Gastrocnemius medialis (tissue), 4 donors: ENCODE results near the gene CLN6. TPM values are rescaled to one million over a fixed set of nuclear protein-coding genes. Genes with fewer than 3 reads are reported as not detected.
A peak's percentile ranks its signal among the peaks of the same experiment; 100 is the strongest.

Experiments used
- ATAC-seq, 2 donors: fragments of 150-250 bp; one replicate each; pipeline ENCODE4 v1.9.1; 2016
- DNase-seq, 2 donors: peaks; one replicate each; pipeline ENCODE4 v3.0.0-alpha.2; 2019
- H3K27ac ChIP-seq, 4 donors: fragments of 200-600 bp; sonication (generic); 1 replicate in 1 of 4; 2 replicates in 3 of 4; pipeline ENCODE4 v1.5.1; 2016 to 2018; ENCODE audit warnings: mild to moderate bottlenecking in 2 of 4, moderate library complexity in 1 of 4
- H3K27me3 ChIP-seq, 3 donors: fragments of 200-600 bp; sonication (generic) in 2 of 3; 1 replicate in 1 of 3; 2 replicates in 2 of 3; pipeline versions ENCODE4 v1.5.1 to v1.6.0; 2016 to 2019; ENCODE audit warnings: mild to moderate bottlenecking in 1 of 3, moderate library complexity in 1 of 3
- H3K36me3 ChIP-seq, 2 donors: fragments of 200-600 bp; sonication (generic) in 1 of 2; one replicate each; pipeline ENCODE4 v1.5.1; 2017 to 2018
- H3K4me1 ChIP-seq, 2 donors: fragments of 200-600 bp; sonication (generic) in 1 of 2; one replicate each; pipeline ENCODE4 v1.5.1; 2016 to 2017; ENCODE audit warnings: mild to moderate bottlenecking in 2 of 2
- H3K4me3 ChIP-seq, 4 donors: fragments of 200-600 bp; sonication (generic) in 3 of 4; 1 replicate in 1 of 4; 2 replicates in 3 of 4; pipeline ENCODE4 v1.5.1; 2016 to 2019; ENCODE audit warnings: mild to moderate bottlenecking in 2 of 4
- H3K9me3 ChIP-seq, 3 donors: fragments of 200-600 bp; sonication (generic) in 2 of 3; 1 replicate in 1 of 3; 2 replicates in 2 of 3; pipeline ENCODE4 v1.5.1; 2016 to 2019
- POLR2A ChIP-seq, 2 donors: fragments of 450-650 bp; IDR thresholded peaks; one replicate each; pipeline ENCODE4 v1.6.1; 2017; ENCODE audit warnings: antibody characterized with exemption in 2 of 2, mild to moderate bottlenecking in 2 of 2, moderate library complexity in 2 of 2
- in situ Hi-C, 4 donors: fragments of 200-750 bp; cut with MboI; loops; one replicate each; pipeline versions ENCODE4 v1.15.0 to v1.8.0; 2017; ENCODE audit warnings: low sequenced_read_pairs in 4 of 4
- intact Hi-C: fragments of 100-400 bp; cut with DNase I; formaldehyde crosslinking; loops from one replicate; pipeline ENCODE4 v1.15.1; 2023; ENCODE audit warnings: low total_unique reads
- total RNA-seq, 4 donors: library from RNA; depleted of rRNA; stranded (reverse); fragments of >200 nt; gene quantifications; one replicate each; pipeline versions ENCODE4 v1.1.0 to v1.2.3, GENCODE V29; 2016
- TF ChIP-seq, protein P1 (sequence below), 5 experiments: fragments of 450-650 bp in 3 of 5; fragments of 200-600 bp in 2 of 5; sonication (generic) in 2 of 5; IDR thresholded peaks in 4 of 5; conservative IDR thresholded peaks in 1 of 5; 1 replicate in 4 of 5; 2 replicates in 1 of 5; pipeline ENCODE4 v1.5.1; 2016 to 2019; ENCODE audit warnings: antibody characterized with exemption in 5 of 5, mild to moderate bottlenecking in 3 of 5, moderate library complexity in 3 of 5

The CLN6 gene
- total RNA-seq, 4 donors from 2014 or later = 17.1 to 18.9 (median 18.5) TPM

DNA sequence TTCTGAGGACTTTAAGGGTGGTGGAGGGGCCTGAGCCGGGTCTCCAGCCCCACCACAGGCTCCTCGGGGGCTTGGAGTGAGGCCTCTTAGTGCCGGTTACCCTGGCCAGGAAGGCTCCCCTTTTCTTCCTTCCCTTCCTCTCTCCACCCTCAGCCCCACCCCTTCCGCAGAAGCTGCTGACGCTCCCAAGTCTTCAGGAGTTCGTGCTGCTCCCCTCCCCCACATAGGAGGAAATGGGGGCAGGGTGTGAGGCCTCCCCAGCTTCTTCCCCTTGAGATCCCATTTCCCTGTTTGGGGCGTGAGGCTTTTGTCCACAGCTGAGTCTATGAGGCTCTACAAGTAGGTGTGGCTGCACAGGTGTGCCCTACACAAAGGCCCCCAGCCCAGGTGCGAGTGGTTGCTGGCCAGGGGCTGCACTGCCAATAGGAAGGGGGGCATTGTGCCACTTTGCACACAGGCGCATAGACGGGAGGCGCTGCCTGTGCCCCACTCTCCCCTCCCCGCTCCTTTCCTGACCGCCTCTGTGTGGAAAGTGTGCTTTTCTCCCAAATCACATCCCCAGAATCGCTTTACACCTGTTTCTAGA lies 23.5 kb downstream of the CLN6 start:
- H3K27ac ChIP-seq = no peak overlapping the region
- intact Hi-C loops = no loop called here
- DNase-seq (peak; percentile 50 to 60), ATAC-seq (peak in 1 of 2 donors; percentile 28)
- no peaks in the 10 kb centered on the region for H3K36me3 ChIP-seq
- in situ Hi-C loops = no loop called here
- no peak for TF ChIP-seq POLR2A (IDR thresholded peaks at IDR 0.05)
- TF ChIP-seq, protein P1, sequence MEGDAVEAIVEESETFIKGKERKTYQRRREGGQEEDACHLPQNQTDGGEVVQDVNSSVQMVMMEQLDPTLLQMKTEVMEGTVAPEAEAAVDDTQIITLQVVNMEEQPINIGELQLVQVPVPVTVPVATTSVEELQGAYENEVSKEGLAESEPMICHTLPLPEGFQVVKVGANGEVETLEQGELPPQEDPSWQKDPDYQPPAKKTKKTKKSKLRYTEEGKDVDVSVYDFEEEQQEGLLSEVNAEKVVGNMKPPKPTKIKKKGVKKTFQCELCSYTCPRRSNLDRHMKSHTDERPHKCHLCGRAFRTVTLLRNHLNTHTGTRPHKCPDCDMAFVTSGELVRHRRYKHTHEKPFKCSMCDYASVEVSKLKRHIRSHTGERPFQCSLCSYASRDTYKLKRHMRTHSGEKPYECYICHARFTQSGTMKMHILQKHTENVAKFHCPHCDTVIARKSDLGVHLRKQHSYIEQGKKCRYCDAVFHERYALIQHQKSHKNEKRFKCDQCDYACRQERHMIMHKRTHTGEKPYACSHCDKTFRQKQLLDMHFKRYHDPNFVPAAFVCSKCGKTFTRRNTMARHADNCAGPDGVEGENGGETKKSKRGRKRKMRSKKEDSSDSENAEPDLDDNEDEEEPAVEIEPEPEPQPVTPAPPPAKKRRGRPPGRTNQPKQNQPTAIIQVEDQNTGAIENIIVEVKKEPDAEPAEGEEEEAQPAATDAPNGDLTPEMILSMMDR (IDR thresholded peaks at IDR 0.05 in 4 of 5, conservative IDR thresholded peaks at IDR 0.05 in 1 of 5) = no peak
- no peaks in the 10 kb centered on the region for H3K27me3 ChIP-seq
- H3K4me3 ChIP-seq = peak overlapping the region in 2 of 4 donors; percentile 28 to 31
- no peaks in the 10 kb centered on the region for H3K9me3 ChIP-seq
- peaks cover 31 to 34% of the 10 kb centered on the region in 2 donors for H3K4me1 ChIP-seq

- Histone ChIP-seq H3K4me1 (peaks cover 31% of the 10 kb centered on the region in 2 donors), H3K4me3 (peak overlapping the region in 3 of 4 donors; percentile 17 to 31 (median 28)), H3K27ac (no peak overlapping the region), H3K9me3 (no peaks in the 10 kb centered on the region), H3K27me3 (no peaks in the 10 kb centered on the region), H3K36me3 (no peaks in the 10 kb centered on the region)
- DNase-seq = no peak
- intact Hi-C loops (no loop called here), in situ Hi-C loops (no loop called here)
- TF ChIP-seq POLR2A (IDR thresholded peaks at IDR 0.05) = no peak
- TF ChIP-seq, protein P1 (IDR thresholded peaks at IDR 0.05 in 4 of 5, conservative IDR thresholded peaks at IDR 0.05 in 1 of 5) = no peak
- ATAC-seq = no peak
Measured at GRCh38 chr15:68205558-68205944, 24.0 kb downstream of the CLN6 start.

DNA sequence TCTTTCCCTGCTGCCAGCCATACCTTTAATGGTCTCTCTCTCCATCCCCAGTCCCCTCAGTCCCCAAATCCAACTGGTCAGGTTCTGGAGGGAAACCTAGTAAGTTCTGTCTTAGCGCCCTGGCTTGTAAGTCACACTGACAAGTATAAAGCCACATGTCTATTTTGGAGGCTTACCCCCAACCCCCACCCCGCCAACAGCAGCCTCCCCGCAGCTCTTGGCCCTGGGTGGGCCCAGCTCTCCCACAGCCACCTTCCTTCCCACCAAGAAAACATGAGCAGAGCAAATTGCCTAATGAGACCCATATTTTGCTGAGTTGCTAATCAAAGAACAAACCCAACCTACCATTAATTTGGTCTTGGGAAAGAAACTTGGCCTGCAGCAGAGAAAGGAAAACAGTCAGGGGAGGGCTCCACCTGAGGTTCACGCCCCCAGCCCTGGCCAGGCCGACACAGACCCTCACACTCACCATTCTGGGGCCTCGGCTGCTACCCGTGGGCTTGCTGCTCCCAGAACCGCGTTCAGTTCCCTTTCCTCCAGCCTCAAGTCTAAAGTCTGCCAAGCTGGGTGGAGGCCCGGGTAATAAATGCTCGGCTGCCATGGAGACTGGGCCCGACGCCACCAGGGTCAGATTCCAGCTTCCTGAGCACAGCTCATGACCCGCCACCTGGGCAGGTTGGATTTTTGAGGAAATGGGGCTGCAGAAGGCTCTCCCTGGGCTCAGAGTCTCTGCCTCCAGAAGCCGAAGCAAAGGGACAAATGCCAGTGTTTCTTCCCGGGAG lies 24.6 kb downstream of the CLN6 start, which contains the start of gene CALML4:
Gene CALML4 (minus strand): TSS at position 557 of the 782 bp plus-strand sequence. CDS start 85 bp downstream, at position 472.
- ATAC-seq = peak; percentile 34 to 67
- Histone ChIP-seq H3K36me3 (no peaks in the 10 kb centered on the region), H3K4me3 (peak within 1 kb of the TSS in 3 of 4 donors; percentile 17 to 31 (median 28)), H3K4me1 (peaks cover 30 to 31% of the 10 kb centered on the region in 2 donors), H3K9me3 (no peaks in the 10 kb centered on the region), H3K27me3 (no peaks in the 10 kb centered on the region), H3K27ac (peak within 1 kb of the TSS in 2 of 4 donors; percentile 21 to 23)
- intact Hi-C loops (no loop called here), in situ Hi-C loops (no loop called here)
- TF ChIP-seq, protein P1 (IDR thresholded peaks at IDR 0.05 in 4 of 5, conservative IDR thresholded peaks at IDR 0.05 in 1 of 5) = no peak
- peak in 1 of 2 donors; percentile 7 for TF ChIP-seq POLR2A (IDR thresholded peaks at IDR 0.05)
- peak; percentile 48 to 67 for DNase-seq

GRCh38 chr15:68204361-68204760 lies 25.2 kb downstream of the CLN6 start:
- intact Hi-C loops = no loop called here
- Histone ChIP-seq H3K4me3 (peak overlapping the region in 1 of 4 donors; percentile 31), H3K27me3 (no peaks in the 10 kb centered on the region), H3K36me3 (no peaks in the 10 kb centered on the region), H3K4me1 (peaks cover 30 to 31% of the 10 kb centered on the region in 2 donors), H3K27ac (no peak overlapping the region), H3K9me3 (no peaks in the 10 kb centered on the region)
- TF ChIP-seq, protein P1 (IDR thresholded peaks at IDR 0.05 in 4 of 5, conservative IDR thresholded peaks at IDR 0.05 in 1 of 5) = no peak
- TF ChIP-seq POLR2A (IDR thresholded peaks at IDR 0.05) = no peak
- DNase-seq = no peak
- in situ Hi-C loops = no loop called here
- no peak for ATAC-seq
